K562 (cell line): ENCODE measurements around the gene SLC6A8. TPM values are rescaled to one million over a fixed set of nuclear protein-coding genes. Genes with fewer than 3 reads are reported as not detected.

ENCODE experiments used
- CEBPG ChIP-seq, 3 experiments: fragments of 200-800 bp in 1 of 3; sonication (Bioruptor generic) in 1 of 3; sonication (generic) in 1 of 3; formaldehyde crosslinking in 1 of 3; IDR thresholded peaks in 2 of 3; conservative IDR thresholded peaks in 1 of 3; 2 replicates each; pipeline versions ENCODE4 v1.6.1 to v1.8.0; 2016 to 2022; ENCODE audit warnings: missing compliant biosample characterization in 2 of 3, missing genetic modification characterization in 2 of 3, mild to moderate bottlenecking in 1 of 3, missing genetic modification reagents in 1 of 3
- CREM ChIP-seq: IDR thresholded peaks from 2 replicates; pipeline ENCODE4 v1.6.1; 2014; ENCODE audit warnings: antibody characterized with exemption, low read depth
- FOSL1 ChIP-seq: fragments of 200-800 bp; sonication (Bioruptor generic); conservative IDR thresholded peaks from 2 replicates; pipeline ENCODE4 v1.6.1; 2016; ENCODE audit warnings: missing genetic modification characterization, missing compliant biosample characterization
- JUN ChIP-seq, 2 experiments: sonication (generic) in 1 of 2; formaldehyde crosslinking in 1 of 2; IDR thresholded peaks; 2 replicates each; pipeline versions ENCODE4 v1.6.1 to v1.8.0; 2012 to 2022; ENCODE audit warnings: borderline replicate concordance in 2 of 2, mild to moderate bottlenecking in 2 of 2, improper control_type of control experiment in 1 of 2, low read depth in 1 of 2, low read length in 1 of 2, missing genetic modification reagents in 1 of 2
- JUND ChIP-seq, 2 experiments: IDR thresholded peaks; 2 replicates in 1 of 2; 3 replicates in 1 of 2; pipeline ENCODE4 v1.6.1; 2011; ENCODE audit warnings: borderline replicate concordance in 2 of 2, low read depth in 2 of 2, low read length in 2 of 2, improper control_type of control experiment in 1 of 2, missing biosample characterization in 1 of 2, missing genetic modification characterization in 1 of 2, missing genetic modification reagents in 1 of 2
- NRF1 ChIP-seq, 2 experiments: fragments of 450-650 bp; IDR thresholded peaks in 1 of 2; conservative IDR thresholded peaks in 1 of 2; 2 replicates each; pipeline ENCODE4 v1.6.1; 2014; ENCODE audit warnings: mild to moderate bottlenecking in 2 of 2
- PHF8 ChIP-seq: fragments of 200-600 bp; sonication (generic); IDR thresholded peaks from 2 replicates; pipeline ENCODE4 v1.6.1; 2012; ENCODE audit warnings: mixed run types, mild to moderate bottlenecking, inconsistent platforms, low read length, moderate library complexity, borderline replicate concordance
- RBM39 ChIP-seq: fragments of 200-400 bp; formaldehyde crosslinking; optimal IDR thresholded peaks from 2 replicates; pipeline ENCODE3; 2018; ENCODE audit warnings: low read depth, low read length
- TRIM24 ChIP-seq, 2 experiments: fragments of 450-650 bp; IDR thresholded peaks; 2 replicates each; pipeline ENCODE4 v1.6.1; 2016
- ZBTB49 ChIP-seq: sonication (generic); formaldehyde crosslinking; IDR thresholded peaks from 2 replicates; pipeline ENCODE4 v1.8.0; 2022; ENCODE audit warnings: missing genetic modification reagents, mild to moderate bottlenecking, borderline replicate concordance
- ZNF318 ChIP-seq, 2 experiments: fragments of 450-650 bp; IDR thresholded peaks; 2 replicates each; pipeline ENCODE4 v1.6.1; 2016; ENCODE audit warnings: mild to moderate bottlenecking in 2 of 2, borderline replicate concordance in 1 of 2, low read depth in 1 of 2, moderate library complexity in 1 of 2
- ZNF589 ChIP-seq: fragments of 200-800 bp; sonication (Bioruptor generic); IDR thresholded peaks from 2 replicates; pipeline ENCODE4 v1.6.1; 2016; ENCODE audit warnings: low read depth, missing genetic modification characterization, missing compliant biosample characterization
- ZNF785 ChIP-seq: fragments of 250-450 bp; sonication (Bioruptor Pico); IDR thresholded peaks from 2 replicates; pipeline ENCODE4 v1.4.0; 2020; ENCODE audit warnings: mild to moderate bottlenecking
- polyA plus RNA-seq, 8 experiments: library from polyadenylated mRNA; depleted of rRNA in 4 of 8; stranded (reverse) in 5 of 8; unstranded in 3 of 8; fragments of >200 nt; fragmentation: Nextera tagmentation in 2 of 8; fragmentation: Illumina TruSeq in 1 of 8; extraction: Ambion mirVana in 2 of 8; extraction: Trizol in 1 of 8; gene quantifications; 2 replicates each; pipeline versions ENCODE4 v1.2.1 to v1.2.3, GENCODE V29; 2011 to 2014; ENCODE audit warnings: inconsistent platforms in 1 of 8, missing spikeins in 1 of 8
- total RNA-seq, 7 experiments: library from RNA; depleted of rRNA in 6 of 7; stranded (reverse); fragments of >200 nt in 6 of 7; fragmentation: Illumina TruSeq in 2 of 7; extraction: Trizol in 2 of 7; gene quantifications; 2 replicates each; pipeline versions ENCODE4 v1.2.1 to v1.2.3, GENCODE V29; 2011 to 2021; ENCODE audit warnings: low replicate concordance in 1 of 7

Gene SLC6A8
- total and polyA plus RNA-seq, 9 of the 15 experiments (the other 6 are each of a cell fraction or from before 2014, with no cell fraction given) = 0.68 to 144 (median 34.3) TPM

GRCh38 chrX:153685751-153686696 lies 1.7 kb upstream of the SLC6A8 start (continued):
- TF ChIP-seq CEBPG (CRISPR knock-in tag; IDR thresholded peaks at IDR 0.05) = no peak
- no peak for TF ChIP-seq CEBPG (tag; conservative IDR thresholded peaks at IDR 0.05 in 1 of 2, IDR thresholded peaks at IDR 0.05 in 1 of 2)
- 0 out of 4 replicates have a peak, but pooled peaks of 1 of the 2 experiments have one; percentile 14 for TF ChIP-seq NRF1 (conservative IDR thresholded peaks at IDR 0.05 in 1 of 2, IDR thresholded peaks at IDR 0.05 in 1 of 2)
- no peak for TF ChIP-seq RBM39
- TF ChIP-seq ZNF785 (CRISPR knock-in tag) = no peak
- peak; percentile 67 for TF ChIP-seq FOSL1 (tag)
- peak; percentile 59 for TF ChIP-seq JUND (IDR thresholded peaks at IDR 0.05; ENCODE audit: borderline replicate concordance, low read depth, low read length)
- TF ChIP-seq JUND (tag; IDR thresholded peaks at IDR 0.05; ENCODE audit: borderline replicate concordance, low read depth, low read length) = peak; percentile 69; the same call in 2 of the 3 replicates
- peak; percentile 29; the same call in 1 of the 2 replicates for TF ChIP-seq PHF8
- TF ChIP-seq CREM = peak; percentile 73
- TF ChIP-seq ZBTB49 (CRISPR knock-in tag) = no peak
- TF ChIP-seq TRIM24 (IDR thresholded peaks at IDR 0.05) = no peak
- no peak for TF ChIP-seq JUN (IDR thresholded peaks at IDR 0.05; ENCODE audit: borderline replicate concordance, low read depth, low read length)
- 0 out of 2 replicates have a peak, but pooled peaks have one; percentile 41 for TF ChIP-seq JUN (CRISPR knock-in tag; IDR thresholded peaks at IDR 0.05; ENCODE audit: borderline replicate concordance)
- TF ChIP-seq ZNF589 (CRISPR knock-in tag) = 0 out of 2 replicates have a peak, but pooled peaks have one; percentile 40
- no peak for TF ChIP-seq ZNF318 (IDR thresholded peaks at IDR 0.05; ENCODE audit: borderline replicate concordance in 1 of 2, low read depth in 1 of 2)
